H7 (cell line): ENCODE results near the gene TMPRSS6. TPM values are rescaled to one million over a fixed set of nuclear protein-coding genes. Genes with fewer than 3 reads are reported as not detected.

Experiments used
- DNase-seq: peaks from one replicate; pipeline ENCODE4 v3.0.0; 2012
- H3K27me3 ChIP-seq: 2 replicates; pipeline ENCODE4 v1.6.0; 2011; ENCODE audit warnings: mild to moderate bottlenecking, low read length; ENCODE audit not compliant: control insufficient read depth, insufficient read depth
- H3K36me3 ChIP-seq: replicated peaks from 2 replicates; pipeline ENCODE4 v1.5.1; 2011; ENCODE audit warnings: low read length; ENCODE audit not compliant: control insufficient read depth, insufficient read depth
- H3K4me3 ChIP-seq: 2 replicates; pipeline ENCODE4 v1.5.1; 2011; ENCODE audit warnings: low read depth, mild to moderate bottlenecking, control low read depth, low read length, moderate library complexity; ENCODE audit not compliant: insufficient read depth
- total RNA-seq: library from RNA; depleted of rRNA; stranded (reverse); fragments of >200 nt; shearing (Covaris generic); gene quantifications from 2 replicates; pipeline ENCODE4 v1.2.3, GENCODE V29; 2014

Gene TMPRSS6
- total RNA-seq, 1 experiment from 2014 or later: not detected

DNA sequence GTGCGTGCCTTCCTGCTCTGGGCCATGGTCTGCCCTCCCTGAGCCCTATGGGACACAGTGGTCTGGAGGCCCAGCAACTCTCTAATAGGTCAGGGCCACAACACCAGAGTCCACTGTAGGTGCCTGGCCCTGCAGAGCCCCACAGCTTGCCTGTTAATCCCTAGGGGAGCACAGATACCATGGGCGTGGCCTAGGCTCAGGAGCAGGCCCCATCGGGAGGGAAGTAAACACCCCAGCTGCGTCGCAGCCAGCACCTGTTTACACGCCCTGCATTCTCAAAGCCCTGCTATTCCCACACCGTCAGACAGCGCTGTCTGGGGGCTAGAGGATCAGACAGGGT, 55.5 kb downstream of the TMPRSS6 start:
- no peak overlapping the region for H3K4me3 ChIP-seq
- H3K36me3 ChIP-seq: peaks cover 4% of the 10 kb centered on the region
- H3K27me3 ChIP-seq: peaks cover 2% of the 10 kb centered on the region; the same call in 1 of the 2 replicates
- no peak for DNase-seq

- peaks cover 4% of the 10 kb centered on the region for H3K36me3 ChIP-seq
- H3K4me3 ChIP-seq: no peak overlapping the region
- no peak for DNase-seq
- H3K27me3 ChIP-seq: peaks cover 2% of the 10 kb centered on the region; the same call in 1 of the 2 replicates
Measured at GRCh38 chr22:37053310-37054055, 56.0 kb downstream of the TMPRSS6 start.

GRCh38 chr22:37052386-37053309, 56.9 kb downstream of the TMPRSS6 start:
- no peak for DNase-seq
- peaks cover 4% of the 10 kb centered on the region for H3K36me3 ChIP-seq
- H3K4me3 ChIP-seq: peak overlapping the region; percentile 75
- peaks cover 2% of the 10 kb centered on the region; the same call in 1 of the 2 replicates for H3K27me3 ChIP-seq

DNA sequence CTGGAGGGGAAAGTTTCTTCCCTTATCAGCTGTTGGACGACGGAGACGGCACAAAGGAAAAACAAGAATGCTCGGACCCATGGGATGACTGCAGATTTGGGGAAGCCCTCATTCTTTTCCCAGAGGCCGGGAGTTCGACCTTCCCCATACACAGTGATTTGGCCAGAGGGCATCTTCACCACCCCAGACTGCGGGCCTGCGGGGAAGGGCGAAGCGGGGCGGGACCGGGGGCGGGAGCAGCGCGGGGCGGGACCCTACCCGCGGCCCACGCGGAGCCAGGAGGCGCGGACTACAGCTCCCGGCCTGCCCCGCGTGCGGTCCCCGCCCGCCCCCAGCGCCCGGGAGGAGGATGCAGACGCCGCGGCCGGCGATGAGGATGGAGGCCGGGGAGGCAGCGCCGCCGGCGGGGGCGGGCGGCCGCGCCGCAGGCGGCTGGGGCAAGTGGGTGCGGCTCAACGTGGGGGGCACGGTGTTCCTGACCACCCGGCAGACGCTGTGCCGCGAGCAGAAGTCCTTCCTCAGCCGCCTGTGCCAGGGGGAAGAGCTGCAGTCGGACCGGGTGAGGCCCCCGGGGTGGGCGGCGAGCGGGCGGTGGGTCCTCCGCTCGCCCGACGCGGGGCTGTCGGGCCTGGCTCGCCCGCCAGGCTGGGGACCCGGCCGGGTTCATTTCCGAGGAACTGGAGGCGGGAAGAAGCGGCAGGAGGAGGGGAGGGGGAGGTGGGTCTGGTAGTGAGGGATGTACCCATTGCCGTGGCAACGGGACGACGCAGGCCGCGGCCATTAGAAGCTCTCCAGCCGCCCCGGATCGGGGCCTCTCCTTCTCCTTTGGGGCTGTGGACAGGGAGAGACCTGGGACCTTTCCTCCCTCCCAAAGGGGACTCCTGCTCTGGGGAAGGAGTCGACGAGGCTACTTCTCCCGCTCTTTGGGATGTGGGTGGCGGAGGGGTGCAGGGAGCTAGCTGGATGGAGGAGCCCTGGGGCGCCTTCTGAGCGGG, 57.8 kb downstream of the TMPRSS6 start, which contains the start of gene KCTD17:
TSS of gene KCTD17 (plus strand) at position 352 of the 995 bp plus-strand sequence. CDS start at position 371, 19 bp downstream.
- H3K4me3 ChIP-seq: peak within 1 kb of the TSS; percentile 75

GRCh38 chr22:37050913-37051312, 58.6 kb downstream of the TMPRSS6 start:
- no peak for DNase-seq
- Histone ChIP-seq H3K27me3 (peaks cover 2% of the 10 kb centered on the region), H3K36me3 (no peaks in the 10 kb centered on the region), H3K4me3 (no peak overlapping the region)

More for the DNA sequence above, 57.8 kb downstream of the TMPRSS6 start, which contains the start of gene KCTD17:
- Histone ChIP-seq H3K27me3 (peaks cover 2% of the 10 kb centered on the region), H3K36me3 (no peaks in the 10 kb centered on the region)
- peak; percentile 97 for DNase-seq

GRCh38 chr22:37049224-37049623, 60.3 kb downstream of the TMPRSS6 start:
- H3K36me3 ChIP-seq: no peaks in the 10 kb centered on the region
- no peak overlapping the region for H3K4me3 ChIP-seq
- H3K27me3 ChIP-seq: peaks cover 2% of the 10 kb centered on the region

DNA sequence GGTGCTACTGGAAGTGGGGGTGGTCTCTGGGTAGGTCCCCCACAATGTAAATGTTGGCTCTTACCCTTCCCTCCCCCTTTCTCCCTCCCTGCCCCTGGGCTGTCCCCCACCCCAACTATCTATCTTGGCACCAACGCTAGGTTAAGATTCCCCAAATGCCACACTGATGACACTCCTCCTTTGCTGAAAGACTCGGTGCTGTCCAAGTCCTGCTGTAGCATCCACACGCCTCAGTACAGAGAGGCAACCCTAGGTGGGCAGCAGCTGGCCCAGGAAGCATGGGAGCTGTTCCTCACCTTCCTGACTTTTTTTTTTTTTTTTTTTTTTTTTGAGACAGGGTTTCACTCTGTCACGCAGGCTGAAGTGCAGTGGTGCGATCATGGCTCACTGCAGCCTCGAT, 61.4 kb downstream of the TMPRSS6 start:
- H3K27me3 ChIP-seq: peaks cover 2% of the 10 kb centered on the region
- H3K4me3 ChIP-seq: no peak overlapping the region
- DNase-seq: no peak
- H3K36me3 ChIP-seq: no peaks in the 10 kb centered on the region

More at GRCh38 chr22:37049224-37049623, 60.3 kb downstream of the TMPRSS6 start:
- no peak for DNase-seq

- Histone ChIP-seq H3K36me3 (no peaks in the 10 kb centered on the region), H3K27me3 (no peaks in the 10 kb centered on the region; the same call in 1 of the 2 replicates), H3K4me3 (no peak overlapping the region)
- DNase-seq: no peak
Measured at GRCh38 chr22:37047006-37047405, 62.5 kb downstream of the TMPRSS6 start.

DNA sequence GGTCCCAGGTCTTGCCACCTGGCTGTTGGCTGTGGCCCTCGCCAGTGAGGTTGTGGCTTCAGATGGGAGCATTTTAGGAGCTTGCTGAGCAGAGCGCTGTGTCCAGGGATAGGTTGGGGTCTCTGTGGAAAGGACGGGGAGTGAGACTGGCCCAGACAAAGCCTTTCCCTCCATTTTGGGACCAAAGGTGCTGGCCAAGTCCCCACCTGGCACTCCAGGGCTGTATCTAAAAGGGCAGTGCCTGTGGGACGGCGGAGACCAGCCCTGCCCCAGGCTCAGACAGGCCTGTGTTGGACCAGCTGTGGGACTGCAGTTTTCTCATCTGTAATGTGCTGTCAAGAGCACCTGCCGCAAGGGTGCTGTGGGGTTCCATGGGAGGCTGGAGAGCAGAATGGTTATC, 62.9 kb downstream of the TMPRSS6 start:
- DNase-seq: no peak
- H3K36me3 ChIP-seq: no peaks in the 10 kb centered on the region
- no peaks in the 10 kb centered on the region; the same call in 1 of the 2 replicates for H3K27me3 ChIP-seq
- no peak overlapping the region for H3K4me3 ChIP-seq

DNA sequence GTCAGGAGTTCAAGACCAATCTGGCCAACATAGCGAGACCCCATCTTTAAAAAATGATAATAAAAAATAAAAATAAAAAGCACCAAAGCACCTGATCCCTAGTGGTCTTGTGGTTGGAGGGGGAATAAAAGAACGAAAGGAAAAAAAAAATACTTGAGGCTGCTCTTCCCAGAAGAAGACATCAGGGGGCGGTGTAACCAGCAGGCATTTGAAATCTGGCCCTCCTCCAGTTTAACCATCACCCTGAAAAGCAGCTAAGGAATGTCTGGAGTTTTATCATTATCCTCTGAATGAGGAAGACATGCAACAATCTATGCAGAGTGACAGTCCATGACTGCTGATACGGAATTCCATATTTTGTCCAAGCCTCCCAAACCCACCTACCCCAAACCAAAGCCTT, 63.6 kb downstream of the TMPRSS6 start:
- no peaks in the 10 kb centered on the region for H3K36me3 ChIP-seq
- no peaks in the 10 kb centered on the region; the same call in 1 of the 2 replicates for H3K27me3 ChIP-seq
- peak; percentile 86 for DNase-seq
- no peak overlapping the region for H3K4me3 ChIP-seq

DNA sequence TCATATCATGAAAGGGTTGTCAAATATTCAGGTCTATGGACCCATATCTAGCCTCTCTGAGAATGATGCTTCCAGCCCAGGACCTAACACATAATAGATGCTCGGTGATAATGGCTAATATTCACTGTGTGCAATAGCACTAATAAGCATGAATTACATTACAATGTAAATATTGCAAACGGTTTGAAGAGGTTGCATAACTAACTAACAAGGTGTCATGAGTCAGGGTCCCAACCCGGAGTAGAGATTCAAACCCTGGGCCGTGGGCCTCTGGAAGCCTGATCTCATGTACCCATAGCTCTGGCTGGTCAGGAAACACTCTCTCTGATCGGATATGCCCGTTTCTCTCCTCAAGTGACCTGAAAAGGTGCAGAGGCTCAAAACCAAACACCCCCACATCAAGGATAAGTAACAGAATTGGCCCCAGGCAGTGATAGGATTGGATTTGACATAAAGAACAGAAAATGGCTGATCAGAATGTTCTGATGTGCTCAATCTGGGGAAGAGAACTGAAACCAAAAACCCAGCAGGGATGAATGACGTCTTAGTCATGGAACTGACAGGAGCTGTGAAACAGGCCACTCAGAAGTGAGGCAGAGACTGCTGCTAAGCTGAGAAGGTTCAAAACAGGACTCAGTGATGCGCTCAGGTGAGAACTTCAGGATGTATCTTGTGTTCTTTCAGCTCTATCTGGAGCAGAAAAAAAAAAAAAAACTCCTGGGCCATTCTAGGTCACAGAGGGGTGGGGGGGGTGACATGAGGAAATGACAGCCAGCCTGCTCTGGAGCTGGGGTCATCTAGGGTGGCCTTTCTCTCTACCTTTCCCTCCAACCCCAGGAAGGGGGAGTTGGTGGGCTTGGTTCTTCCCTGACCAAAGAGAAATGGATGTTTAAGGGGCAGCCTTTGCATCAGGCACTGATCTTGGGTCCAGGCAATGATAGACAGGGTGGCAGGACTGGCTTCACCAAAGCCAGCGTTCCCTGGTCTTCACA, 64.6 kb downstream of the TMPRSS6 start:
- Histone ChIP-seq H3K4me3 (no peak overlapping the region), H3K36me3 (no peaks in the 10 kb centered on the region), H3K27me3 (no peaks in the 10 kb centered on the region; the same call in 1 of the 2 replicates)
- no peak for DNase-seq

GRCh38 chr22:37043828-37044538, 65.5 kb downstream of the TMPRSS6 start:
- DNase-seq: peak; percentile 83

More at GRCh38 chr22:37043828-37044538, 65.5 kb downstream of the TMPRSS6 start:
- Histone ChIP-seq H3K27me3 (no peaks in the 10 kb centered on the region; the same call in 1 of the 2 replicates), H3K36me3 (no peaks in the 10 kb centered on the region), H3K4me3 (no peak overlapping the region)
